ENCODE data around the gene RALGAPA1.

The RALGAPA1 gene

GRCh38 chr14:35571598-35571997, 237.5 kb downstream of the RALGAPA1 start:
- no peak overlapping the region for H3K4me2 ChIP-seq (ENCODE audit: low read length)
- H2AFZ ChIP-seq (ENCODE audit: low read depth, low read length): no peak overlapping the region
- H3K27me3 ChIP-seq (ENCODE audit: low read depth, low read length): no peaks in the 10 kb centered on the region
- TF ChIP-seq EZH2phosphoT487 (IDR thresholded peaks at IDR 0.05; ENCODE audit: low read depth): no peak
- no peak for TF ChIP-seq CTCF (IDR thresholded peaks at IDR 0.05; ENCODE audit: low read depth, low read length)
- H3K79me2 ChIP-seq (ENCODE audit: low read length): no peaks in the 10 kb centered on the region
- no peak overlapping the region for H3K4me3 ChIP-seq (ENCODE audit: low read length)
- H3K36me3 ChIP-seq (replicated peaks; ENCODE audit: low read depth, low read length): no peaks in the 10 kb centered on the region
- no peak overlapping the region for H3K9ac ChIP-seq (ENCODE audit: low read length)
- H3K27ac ChIP-seq (ENCODE audit: low read length): no peak overlapping the region
- peaks cover 3% of the 10 kb centered on the region; the same call in 1 of the 2 replicates for H3K4me1 ChIP-seq (ENCODE audit: low read length)
- no peaks in the 10 kb centered on the region for H3K9me3 ChIP-seq (ENCODE audit: insufficient read depth, low read length)
- H4K20me1 ChIP-seq (ENCODE audit: insufficient read depth, low read length): no peaks in the 10 kb centered on the region

GRCh38 chr14:35565871-35566464, 243.1 kb downstream of the RALGAPA1 start:
- Histone ChIP-seq H3K27ac (ENCODE audit: low read length) (no peak overlapping the region), H2AFZ (ENCODE audit: low read depth, low read length) (no peak overlapping the region), H3K9me3 (ENCODE audit: insufficient read depth, low read length) (no peaks in the 10 kb centered on the region), H3K4me3 (ENCODE audit: low read length) (no peak overlapping the region), H3K4me2 (ENCODE audit: low read length) (no peak overlapping the region), H3K79me2 (ENCODE audit: low read length) (no peaks in the 10 kb centered on the region), H3K4me1 (ENCODE audit: low read length) (peaks cover 3% of the 10 kb centered on the region; the same call in 1 of the 2 replicates), H3K36me3 (replicated peaks; ENCODE audit: low read depth, low read length) (no peaks in the 10 kb centered on the region), H3K9ac (ENCODE audit: low read length) (no peak overlapping the region), H3K27me3 (ENCODE audit: low read depth, low read length) (no peaks in the 10 kb centered on the region), H4K20me1 (ENCODE audit: insufficient read depth, low read length) (no peaks in the 10 kb centered on the region)
- no peak for TF ChIP-seq EZH2phosphoT487 (IDR thresholded peaks at IDR 0.05; ENCODE audit: low read depth)
- no peak for TF ChIP-seq CTCF (IDR thresholded peaks at IDR 0.05; ENCODE audit: low read depth, low read length)

- Histone ChIP-seq H3K4me2 (ENCODE audit: low read length) (no peak overlapping the region), H3K4me1 (ENCODE audit: low read length) (no peaks in the 10 kb centered on the region), H3K79me2 (ENCODE audit: low read length) (no peaks in the 10 kb centered on the region), H3K9me3 (ENCODE audit: insufficient read depth, low read length) (no peaks in the 10 kb centered on the region), H2AFZ (ENCODE audit: low read depth, low read length) (no peak overlapping the region), H3K9ac (ENCODE audit: low read length) (no peak overlapping the region), H3K27ac (ENCODE audit: low read length) (no peak overlapping the region), H4K20me1 (ENCODE audit: insufficient read depth, low read length) (no peaks in the 10 kb centered on the region), H3K36me3 (replicated peaks; ENCODE audit: low read depth, low read length) (no peaks in the 10 kb centered on the region), H3K4me3 (ENCODE audit: low read length) (no peak overlapping the region), H3K27me3 (ENCODE audit: low read depth, low read length) (no peaks in the 10 kb centered on the region)
- TF ChIP-seq EZH2phosphoT487 (IDR thresholded peaks at IDR 0.05; ENCODE audit: low read depth) (no peak), CTCF (IDR thresholded peaks at IDR 0.05; ENCODE audit: low read depth, low read length) (no peak)
Measured at GRCh38 chr14:35558680-35559079, 250.4 kb downstream of the RALGAPA1 start.

GRCh38 chr14:35557221-35557747, 251.8 kb downstream of the RALGAPA1 start:
- no peaks in the 10 kb centered on the region for H3K79me2 ChIP-seq (ENCODE audit: low read length)
- H2AFZ ChIP-seq (ENCODE audit: low read depth, low read length): no peak overlapping the region
- no peak overlapping the region for H3K4me3 ChIP-seq (ENCODE audit: low read length)
- H3K27me3 ChIP-seq (ENCODE audit: low read depth, low read length): no peaks in the 10 kb centered on the region
- H4K20me1 ChIP-seq (ENCODE audit: insufficient read depth, low read length): no peaks in the 10 kb centered on the region
- TF ChIP-seq EZH2phosphoT487 (IDR thresholded peaks at IDR 0.05; ENCODE audit: low read depth): no peak
- no peak for TF ChIP-seq CTCF (IDR thresholded peaks at IDR 0.05; ENCODE audit: low read depth, low read length)
- H3K36me3 ChIP-seq (replicated peaks; ENCODE audit: low read depth, low read length): no peaks in the 10 kb centered on the region
- H3K9ac ChIP-seq (ENCODE audit: low read length): no peak overlapping the region
- no peak overlapping the region for H3K27ac ChIP-seq (ENCODE audit: low read length)
- no peaks in the 10 kb centered on the region for H3K4me1 ChIP-seq (ENCODE audit: low read length)
- no peak overlapping the region for H3K4me2 ChIP-seq (ENCODE audit: low read length)
- no peaks in the 10 kb centered on the region for H3K9me3 ChIP-seq (ENCODE audit: insufficient read depth, low read length)
